ENCODE measurements around the gene B4GAT1.

GRCh38 chr11:66331542-66332370 lies 15.7 kb downstream of the B4GAT1 start:
- TF ChIP-seq POLR2A (IDR thresholded peaks at IDR 0.05) (no peak), EP300 (IDR thresholded peaks at IDR 0.05) (no peak), POLR2AphosphoS5 (IDR thresholded peaks at IDR 0.05) (no peak)
- TF ChIP-seq, protein P1, sequence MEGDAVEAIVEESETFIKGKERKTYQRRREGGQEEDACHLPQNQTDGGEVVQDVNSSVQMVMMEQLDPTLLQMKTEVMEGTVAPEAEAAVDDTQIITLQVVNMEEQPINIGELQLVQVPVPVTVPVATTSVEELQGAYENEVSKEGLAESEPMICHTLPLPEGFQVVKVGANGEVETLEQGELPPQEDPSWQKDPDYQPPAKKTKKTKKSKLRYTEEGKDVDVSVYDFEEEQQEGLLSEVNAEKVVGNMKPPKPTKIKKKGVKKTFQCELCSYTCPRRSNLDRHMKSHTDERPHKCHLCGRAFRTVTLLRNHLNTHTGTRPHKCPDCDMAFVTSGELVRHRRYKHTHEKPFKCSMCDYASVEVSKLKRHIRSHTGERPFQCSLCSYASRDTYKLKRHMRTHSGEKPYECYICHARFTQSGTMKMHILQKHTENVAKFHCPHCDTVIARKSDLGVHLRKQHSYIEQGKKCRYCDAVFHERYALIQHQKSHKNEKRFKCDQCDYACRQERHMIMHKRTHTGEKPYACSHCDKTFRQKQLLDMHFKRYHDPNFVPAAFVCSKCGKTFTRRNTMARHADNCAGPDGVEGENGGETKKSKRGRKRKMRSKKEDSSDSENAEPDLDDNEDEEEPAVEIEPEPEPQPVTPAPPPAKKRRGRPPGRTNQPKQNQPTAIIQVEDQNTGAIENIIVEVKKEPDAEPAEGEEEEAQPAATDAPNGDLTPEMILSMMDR (IDR thresholded peaks at IDR 0.05): no peak

Data from stomach (tissue), 4 donors.